ENCODE data around the gene CCDC57.
"Not testable (repeated sequence)": the region's sequence is repeated elsewhere in the genome, so short reads cannot be mapped to it uniquely, and the experiment has no call there.

Gene CCDC57

DNA sequence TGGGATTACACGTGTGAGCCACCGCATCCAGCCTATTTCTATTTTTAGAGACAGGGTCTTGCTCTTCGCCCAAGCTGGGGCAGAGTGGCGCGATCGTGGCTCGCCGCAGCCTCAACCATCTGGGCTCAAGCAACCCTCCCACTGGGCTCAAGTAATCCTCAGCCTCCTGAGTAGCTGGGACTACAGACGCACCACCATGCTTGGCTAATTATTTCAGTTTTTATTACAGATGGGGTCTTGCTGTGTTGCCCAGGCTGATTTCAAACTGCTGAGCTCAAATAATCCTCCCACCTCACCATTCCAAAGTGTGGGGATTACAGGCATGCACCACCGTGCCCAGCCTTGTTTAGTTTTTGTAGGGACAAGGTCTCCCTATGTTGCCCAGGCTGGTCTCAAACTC, 53.8 kb downstream of the CCDC57 start:
- no peak for DNase-seq

DNA sequence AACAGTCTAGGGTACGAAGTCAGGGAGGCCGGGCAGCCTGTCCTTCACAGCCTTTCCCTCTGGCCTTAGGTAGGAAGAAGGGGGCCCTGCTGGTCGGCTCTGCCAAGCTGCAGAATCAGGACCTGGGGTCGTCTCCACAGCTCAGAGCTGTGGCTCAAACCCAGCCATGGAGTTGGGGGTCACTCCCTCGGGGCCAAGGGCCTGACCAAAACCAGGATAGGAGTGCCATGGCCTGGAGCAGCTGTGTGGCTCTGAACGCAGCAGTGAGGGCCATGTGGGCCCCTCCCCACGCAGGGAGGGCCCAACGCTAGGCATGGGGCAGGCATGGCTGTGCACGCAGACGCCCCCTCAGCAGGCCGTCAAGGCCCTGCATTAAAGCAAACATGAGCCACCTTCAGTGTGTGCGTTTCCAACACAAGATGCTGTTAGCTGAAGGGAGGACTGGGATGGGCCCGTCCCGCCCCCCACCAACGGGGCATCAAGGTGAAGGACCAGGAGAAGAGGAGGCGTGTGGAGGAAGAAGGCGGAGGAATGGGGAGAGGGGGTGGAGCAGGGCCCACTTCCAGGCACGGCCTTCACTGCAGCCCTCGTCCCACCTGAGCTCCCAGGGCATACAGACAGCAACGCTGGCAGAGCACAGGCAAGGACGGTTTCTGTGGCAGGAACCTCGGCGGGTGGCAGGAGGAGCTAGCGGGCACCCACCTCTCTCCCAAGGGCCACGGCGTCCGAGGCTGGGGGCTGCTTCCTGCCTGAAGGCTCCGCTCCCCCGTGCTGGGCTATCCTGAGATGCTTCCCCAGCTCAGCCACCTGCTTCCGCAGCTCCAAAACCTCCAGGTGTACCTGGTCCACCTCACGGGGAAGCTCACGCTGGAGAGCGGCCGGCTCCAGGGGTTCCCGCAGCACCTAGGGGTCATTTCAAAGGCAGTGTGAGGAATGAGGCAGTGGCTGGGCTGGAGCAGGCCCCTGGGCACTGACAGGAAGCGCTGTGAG, 55.3 kb downstream of the CCDC57 start:
- no peak for DNase-seq

DNA sequence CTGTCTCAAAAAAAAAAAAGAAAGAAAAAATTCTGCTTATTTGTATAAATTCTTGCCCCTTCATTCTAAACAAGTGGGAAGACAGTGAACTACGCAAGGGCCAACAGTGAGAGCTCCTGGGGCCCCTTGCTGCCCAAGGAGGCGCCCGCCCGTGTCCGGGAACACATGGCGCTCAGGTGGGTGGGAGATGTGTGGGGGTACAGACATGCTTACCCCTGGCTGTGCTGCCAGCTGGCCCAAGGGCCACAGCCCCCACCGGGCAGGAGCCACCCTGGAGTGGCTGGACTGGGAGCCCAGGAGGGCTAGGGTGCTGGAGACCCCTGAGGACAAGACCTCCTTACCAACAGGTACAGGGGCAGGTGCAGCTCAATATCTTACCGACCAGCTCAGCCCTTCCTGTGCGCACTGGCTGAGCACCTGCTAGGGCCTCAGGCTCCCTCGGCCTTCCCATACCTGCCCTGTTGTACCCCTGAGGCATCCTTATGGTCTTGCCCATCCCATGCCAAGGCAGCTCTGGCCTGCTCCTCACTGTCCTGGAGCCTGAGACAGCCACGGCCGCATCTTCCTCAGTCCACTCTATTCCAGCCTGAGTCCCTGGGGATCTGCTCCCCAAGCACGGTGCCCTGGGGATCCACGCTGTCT, 56.2 kb downstream of the CCDC57 start:
- no peak for DNase-seq

DNA sequence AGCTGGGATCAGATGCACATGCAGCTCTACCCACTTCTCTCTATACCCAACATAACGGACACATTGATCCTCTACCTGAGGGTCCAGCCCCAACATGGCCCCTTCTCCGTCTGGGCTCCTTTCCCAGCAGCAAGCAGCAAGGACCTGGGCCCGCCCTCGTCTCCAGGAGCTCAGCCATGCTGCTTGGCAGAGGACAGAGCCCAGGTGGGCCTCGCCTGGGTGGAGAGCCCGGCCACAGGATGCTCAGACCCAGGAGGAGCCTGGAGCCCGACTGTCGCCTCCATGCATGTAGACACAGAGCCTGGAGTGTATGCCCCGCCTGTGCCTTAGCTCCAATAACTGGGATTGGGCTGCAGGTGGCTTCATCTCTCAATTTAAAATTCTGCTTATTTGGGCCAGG, 57.0 kb downstream of the CCDC57 start:
- no peak for DNase-seq

DNA sequence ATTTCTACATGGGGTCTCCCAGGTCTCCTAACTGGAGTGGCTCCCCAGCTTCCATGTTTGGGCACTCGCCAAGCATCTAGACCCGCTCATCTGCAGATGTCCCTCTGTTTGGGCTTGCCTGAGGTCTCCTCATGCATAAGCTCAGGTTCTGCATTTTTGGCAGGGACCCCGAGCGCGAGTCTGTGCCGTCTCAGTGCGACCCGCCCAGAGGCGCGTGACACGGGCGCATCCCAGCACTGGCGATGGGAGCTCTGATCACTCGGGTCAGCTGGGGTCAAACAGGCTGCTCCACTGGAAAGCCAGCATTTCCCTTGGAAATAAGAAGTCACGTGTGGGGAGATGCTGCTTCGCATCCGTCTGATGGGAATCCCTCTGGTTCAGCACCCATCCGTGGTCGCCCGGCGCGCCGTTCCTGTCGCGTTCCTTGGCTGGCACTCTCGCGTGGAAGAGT, 57.7 kb downstream of the CCDC57 start:
- no peak for DNase-seq

DNA sequence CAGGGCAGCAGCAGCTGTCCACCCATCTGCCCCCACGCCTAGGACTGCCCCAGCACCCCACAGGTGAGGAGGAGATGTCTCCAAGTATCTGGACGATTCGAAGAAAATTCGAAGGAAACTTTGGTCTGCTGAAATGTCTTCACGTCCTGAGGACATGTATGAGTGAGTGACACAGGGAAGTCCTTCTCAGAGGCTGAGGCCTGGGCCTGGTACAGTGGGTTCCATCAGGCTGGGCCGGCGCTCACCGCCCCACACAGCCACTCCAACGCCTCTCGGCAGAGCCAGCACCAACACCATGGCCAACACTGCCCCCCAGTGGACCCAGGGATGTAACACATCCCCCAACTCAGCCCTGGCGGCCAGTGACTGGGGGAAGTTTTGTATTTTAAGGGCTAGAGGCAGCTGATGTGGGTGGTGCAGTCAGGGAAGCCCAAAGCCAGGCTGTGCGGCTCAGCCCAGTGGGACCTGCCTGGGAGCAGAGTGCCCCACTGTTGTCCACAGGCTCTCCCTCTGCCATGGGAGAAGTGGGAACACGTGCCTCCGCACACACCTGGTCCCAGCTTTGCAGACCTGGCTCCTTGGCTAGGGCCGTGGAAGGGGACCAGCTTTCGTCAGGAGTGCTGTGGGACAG, 58.8 kb downstream of the CCDC57 start:
- peak in 51 of 56 donors; percentile 3 to 84 (median 49) for DNase-seq

DNA sequence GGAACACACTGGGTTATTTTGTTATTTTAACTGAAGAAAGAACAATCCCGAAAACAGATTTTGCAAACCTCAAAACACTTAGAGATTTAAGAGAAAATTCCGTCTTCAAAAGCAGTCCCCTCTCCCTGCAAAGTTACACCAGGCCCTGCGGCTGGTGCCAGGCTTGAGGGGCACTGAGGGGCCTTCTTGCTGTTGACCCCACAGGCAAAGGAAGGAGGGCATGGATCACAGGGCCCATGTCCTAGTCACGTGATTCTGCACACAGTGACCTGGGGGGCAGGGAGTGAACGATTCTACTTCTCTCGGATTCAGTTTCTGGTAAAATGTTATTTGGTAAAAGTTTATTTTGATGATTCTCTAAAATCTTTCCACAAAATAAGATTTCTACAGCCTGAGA, 59.3 kb downstream of the CCDC57 start:
- DNase-seq, result no peak

DNA sequence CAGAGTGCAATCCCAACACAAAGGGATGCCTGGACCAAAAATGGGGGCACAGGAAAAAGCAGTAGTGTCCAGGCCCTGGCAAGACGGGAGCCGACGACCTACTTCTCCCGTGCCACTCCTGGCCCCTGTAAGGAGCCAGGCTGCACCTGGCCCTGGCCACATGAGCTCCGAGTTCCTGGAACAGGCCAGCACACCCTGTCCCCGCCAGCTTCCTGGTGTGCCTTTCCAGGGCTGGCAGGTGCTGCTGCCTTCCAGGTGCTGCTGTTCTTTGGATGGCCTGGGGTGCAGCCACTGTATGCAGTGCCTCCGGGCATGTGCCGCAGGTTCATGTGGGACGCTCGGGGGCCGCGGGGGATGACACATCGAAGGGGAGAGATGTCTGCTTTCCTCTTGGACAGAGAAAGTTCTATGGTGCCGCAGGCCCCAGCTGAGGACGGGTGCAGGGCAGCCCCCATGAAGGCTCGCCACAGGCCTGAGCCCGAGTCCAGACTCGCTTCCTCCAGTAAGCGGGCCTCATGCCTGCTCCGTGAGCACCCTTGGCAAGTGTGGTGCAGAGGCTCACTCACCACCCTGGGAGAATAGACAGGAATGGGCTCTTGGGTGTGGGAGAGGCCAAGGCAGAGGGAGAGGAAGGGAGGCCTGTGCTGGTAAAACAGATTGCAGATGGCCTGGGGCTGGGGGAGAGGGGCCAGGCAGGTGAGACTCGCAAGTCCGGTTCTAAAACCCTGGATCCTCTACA, 59.9 kb downstream of the CCDC57 start:
- DNase-seq, result no peak

DNA sequence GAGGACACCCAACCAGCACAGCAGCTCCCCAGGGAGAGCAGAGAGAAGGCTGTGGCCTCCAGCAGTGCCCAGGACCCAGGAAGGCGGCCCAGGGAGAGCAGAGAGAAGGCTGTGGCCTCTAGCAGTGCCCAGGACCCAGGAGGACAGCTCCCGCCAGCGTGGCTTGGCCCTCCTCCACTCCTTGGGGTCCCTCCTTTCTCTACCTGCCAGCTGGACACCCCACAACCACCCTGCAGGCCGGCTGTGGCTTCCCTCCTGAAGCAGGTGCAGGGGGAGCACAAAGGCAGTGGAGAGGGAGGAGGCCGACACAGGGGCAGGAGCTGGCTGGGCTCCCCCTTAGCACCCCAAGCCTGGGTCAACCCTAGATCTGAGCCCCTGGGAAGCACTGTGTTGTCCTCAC, 60.5 kb downstream of the CCDC57 start:
- DNase-seq, result no peak

DNA sequence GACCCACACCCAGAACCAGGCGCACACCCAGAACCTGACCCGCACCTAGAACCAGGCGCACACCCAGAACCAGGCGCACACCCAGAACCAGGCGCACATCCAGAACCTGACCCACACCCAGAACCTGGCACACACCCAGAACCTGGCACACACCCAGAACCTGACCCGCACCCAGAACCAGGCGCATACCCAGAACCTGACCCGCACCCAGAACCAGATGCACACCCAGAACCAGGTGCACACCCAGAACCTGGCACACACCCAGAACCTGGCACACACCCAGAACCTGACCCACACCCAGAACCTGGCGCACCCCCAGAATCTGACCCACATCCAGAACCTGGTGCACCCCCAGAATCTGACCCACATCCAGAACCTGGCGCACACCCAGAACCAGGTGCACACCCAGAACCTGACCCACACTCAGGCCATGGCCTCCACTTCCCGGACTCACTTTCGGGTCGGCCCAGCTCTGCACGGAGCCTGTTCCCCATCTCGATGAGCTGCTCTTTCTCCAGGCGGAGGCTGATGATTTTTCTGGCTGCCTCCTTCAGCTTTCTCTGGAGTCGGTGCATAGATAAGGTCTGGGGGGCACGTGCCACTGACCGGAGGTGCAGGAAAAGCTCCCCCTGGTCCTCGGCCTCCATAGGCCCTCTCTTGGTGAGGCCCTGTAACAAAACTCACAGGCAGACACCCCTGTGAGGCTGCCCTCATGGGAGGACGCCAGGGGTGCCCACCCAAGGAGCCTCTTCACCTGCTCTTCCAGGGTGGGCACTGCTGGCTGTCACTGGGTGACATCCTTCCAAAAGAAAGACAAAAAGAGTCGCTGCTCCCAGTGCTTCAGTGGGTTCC, 61.3 kb downstream of the CCDC57 start:
- no peak for DNase-seq

DNA sequence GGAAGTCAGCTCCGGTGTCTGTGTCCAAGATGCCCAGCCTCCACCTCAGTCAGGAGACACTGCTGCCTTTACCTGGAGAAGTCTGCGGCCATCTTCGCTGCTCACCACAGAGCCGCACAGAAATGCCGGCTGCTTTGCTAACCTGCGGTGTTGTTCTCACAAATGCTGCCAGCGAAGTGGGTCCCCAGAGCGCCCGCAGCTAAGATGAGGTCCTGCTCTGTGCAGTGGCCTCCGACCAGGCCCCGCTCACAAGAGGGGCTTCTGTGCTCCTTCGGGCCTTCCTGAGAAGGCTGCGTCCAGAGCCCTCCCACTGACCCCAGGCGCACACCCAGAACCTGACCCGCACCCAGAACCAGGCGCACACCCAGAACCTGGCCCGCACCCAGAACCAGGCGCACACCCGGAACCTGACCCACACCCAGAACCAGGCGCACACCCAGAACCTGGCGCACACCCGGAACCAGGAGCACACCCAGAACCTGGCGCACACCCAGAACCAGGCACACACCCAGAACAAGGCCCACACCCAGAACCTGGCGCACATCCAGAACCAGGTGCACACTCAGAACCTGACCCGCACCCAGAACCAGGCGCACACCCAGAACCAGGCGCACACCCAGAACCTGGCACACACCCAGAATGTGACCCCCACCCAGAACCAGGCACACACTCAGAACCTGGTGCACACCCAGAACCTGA, 63.1 kb downstream of the CCDC57 start:
- DNase-seq, result no peak

DNA sequence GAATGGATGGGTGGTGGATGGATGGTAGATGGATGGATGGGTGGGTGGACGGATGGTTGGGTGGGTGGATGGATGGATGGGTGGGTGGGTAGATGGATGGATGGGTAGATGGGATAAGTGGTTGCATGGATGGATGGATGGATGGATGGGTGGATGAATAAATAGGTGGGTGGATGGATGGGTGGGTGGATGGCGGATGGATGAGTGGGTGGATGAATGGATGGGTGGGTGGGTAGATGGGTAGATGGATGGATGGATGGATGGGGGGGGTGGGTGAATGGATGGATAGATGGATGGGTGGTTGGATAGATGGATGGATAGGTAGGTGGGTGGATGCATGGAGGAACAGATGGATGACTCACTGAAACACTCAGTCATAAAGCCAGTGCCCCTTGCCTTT, 63.6 kb downstream of the CCDC57 start:
- DNase-seq, result no peak

DNA sequence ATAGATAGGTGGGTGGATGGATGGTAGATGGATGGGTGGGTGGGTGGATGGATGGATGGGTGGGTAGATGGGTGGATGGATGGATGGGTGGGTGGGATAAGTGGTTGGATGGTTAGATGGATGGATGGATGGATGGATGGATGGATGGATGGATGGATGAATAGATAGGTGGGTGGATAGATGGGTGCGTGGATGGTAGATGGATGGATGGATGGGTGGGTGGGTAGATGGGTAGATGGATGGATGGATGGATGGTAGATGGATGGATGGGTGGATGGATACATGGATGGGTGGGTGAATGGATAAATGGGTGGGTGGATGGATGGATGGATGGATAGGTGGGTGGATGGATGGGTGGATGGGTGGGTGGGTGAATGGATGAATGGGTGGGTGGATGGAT, 64.6 kb downstream of the CCDC57 start:
- DNase-seq, result no peak

DNA sequence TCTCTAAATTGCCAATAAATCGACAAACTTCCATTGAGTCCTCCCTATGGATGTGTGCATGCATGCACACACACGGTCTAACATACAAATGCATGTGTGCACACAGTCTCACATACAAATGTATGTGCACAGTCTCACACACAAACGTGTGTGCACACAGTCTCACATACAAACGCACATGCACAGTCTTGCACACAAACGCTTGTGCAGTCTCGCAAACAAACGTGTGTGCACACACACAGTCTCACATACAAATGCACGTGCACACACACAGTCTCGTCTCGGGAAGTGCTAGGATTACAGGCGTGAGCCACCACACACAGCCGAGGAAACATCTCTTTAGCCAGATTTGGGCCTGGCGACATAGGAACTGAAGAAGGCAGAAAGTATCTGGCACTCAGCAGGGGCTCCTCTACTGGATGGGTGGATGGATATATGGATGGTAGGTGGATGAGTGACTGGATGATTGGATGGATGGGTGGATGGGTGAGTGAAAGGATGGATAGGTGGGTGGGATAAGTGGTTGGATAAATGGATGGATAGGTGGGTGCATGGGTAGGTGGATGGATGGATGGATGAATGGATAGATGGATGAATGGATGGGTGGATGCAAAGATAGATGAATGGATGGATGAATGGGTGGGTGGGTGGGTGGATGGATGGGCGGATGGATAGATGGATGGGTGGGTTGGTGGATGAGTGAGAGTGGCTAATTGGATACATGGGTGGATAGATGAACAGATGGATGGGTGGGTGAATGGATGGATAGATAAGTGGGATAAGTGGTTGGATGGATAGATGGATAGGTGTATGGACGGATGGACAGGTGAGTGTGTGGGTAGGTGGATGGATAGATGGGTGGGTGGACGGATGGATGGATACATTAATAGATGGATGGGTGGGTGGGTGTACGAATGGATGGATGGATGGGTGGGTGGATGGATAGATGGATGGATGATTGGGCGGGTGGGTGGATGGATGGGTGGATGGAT, 65.7 kb downstream of the CCDC57 start:
- DNase-seq, result no peak

DNA sequence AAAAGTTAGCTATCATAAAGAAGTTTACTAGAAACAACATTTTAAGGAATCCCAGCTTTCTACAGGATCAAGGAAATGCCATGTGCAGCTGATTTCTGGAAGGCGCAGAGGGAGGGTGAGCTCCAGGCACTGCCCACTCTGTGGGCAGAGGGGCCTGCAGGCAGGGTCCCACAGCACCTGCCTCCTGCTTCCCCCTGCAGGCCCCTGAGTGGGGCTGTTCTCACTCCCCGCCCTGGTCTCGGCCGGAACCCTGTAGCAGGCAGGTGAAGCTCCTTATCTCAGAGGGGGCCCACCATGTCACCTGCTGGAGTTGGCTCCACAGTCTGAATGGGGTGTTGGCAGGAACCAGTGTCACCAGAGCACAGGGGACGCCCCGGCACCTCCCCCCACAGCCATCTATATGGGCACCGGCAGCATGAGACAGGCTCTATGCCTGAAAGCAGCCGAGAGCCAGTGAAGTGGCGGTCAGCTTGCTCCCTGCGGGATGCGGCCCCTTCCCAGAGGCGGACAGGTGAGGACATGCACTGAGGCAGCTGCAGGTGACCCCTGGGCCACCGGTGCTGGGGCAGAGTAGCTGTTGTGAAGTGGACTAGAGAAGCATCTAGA, 67.0 kb downstream of the CCDC57 start:
- DNase-seq, result no peak

DNA sequence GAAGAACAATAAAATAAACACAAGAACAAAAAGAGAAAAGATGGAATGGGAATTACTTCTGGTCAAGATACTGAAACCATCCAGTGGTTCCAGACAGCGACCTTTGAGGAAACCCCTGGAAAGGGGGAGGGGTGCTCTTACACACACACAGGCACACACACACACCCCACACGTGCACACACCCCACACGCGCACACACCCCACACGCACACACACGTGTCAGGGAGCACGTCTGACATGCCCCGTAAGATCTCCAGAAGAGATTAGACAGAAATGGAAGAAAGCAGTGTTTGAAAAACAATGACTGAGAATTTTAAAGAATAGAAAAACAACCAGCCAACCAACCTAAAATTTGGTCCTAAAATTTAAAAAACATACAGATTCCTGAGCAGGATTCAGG, 69.3 kb downstream of the CCDC57 start:
- DNase-seq, result no peak

DNA sequence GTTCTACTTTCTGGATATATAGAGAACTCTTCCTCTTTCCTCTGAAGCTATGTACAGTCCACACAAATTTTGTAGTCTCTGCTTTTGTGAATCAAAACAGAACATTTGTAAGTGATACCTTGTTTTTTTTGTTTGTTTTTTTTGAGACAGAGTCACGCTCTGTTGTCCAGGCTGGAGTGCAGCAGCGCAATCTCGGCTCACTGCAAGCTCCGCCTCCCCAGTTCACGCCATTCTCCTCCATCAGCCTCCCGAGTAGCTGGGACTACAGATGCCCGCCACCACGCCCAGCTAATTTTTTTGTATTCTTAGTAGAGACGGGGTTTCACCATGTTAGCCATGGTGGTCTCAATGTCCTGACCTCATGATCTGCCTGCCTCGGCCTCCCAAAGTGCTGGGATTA, 72.7 kb downstream of the CCDC57 start:
- not testable (repeated sequence) for DNase-seq

DNA sequence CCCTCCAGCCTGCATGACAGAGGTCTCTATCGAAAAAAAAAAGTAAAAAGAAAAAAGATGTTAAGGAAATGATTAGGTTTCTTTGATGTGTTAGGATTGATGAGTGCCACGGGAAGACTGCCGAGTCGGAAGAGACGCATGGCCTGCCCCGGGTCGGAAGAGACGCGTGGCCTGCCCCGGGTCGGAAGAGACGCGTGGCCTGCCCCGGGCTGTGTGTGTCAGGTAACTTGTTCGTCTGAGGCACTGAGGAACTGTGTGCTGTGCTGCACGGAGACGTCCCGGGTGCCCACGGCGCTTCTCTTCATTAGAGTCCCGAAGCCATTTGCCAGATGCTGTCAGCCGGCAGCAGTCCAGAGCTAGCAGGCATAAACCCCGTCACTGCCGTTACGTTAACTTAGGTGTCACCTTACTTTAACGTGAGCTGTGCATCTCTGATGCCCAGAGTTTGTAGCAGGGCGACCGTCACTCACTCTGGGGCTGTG, 74.1 kb downstream of the CCDC57 start:
- no peak for DNase-seq
